Fibroblast of lung (primary cell): ENCODE results near the gene ACO2. TPM values are rescaled to one million over a fixed set of nuclear protein-coding genes. Genes with fewer than 3 reads are reported as not detected.

ENCODE experiments used
- DNase-seq, 2 donors: peaks; one replicate each; pipeline versions ENCODE4 v3.0.0 to v3.0.0-alpha.2; 2010; ENCODE audit warnings: low read depth in 2 of 2
- H2AFZ ChIP-seq: 2 replicates; pipeline ENCODE4 v1.5.1; 2012; ENCODE audit warnings: low read length, control low read depth, inconsistent platforms
- H3K27ac ChIP-seq: 2 replicates; pipeline ENCODE4 v1.5.1; 2011; ENCODE audit warnings: low read length, control low read depth; ENCODE audit not compliant: insufficient read depth
- H3K27me3 ChIP-seq: 2 replicates; pipeline ENCODE4 v1.5.1; 2011; ENCODE audit warnings: mild to moderate bottlenecking, low read length; ENCODE audit not compliant: control insufficient read depth, insufficient read depth
- H3K36me3 ChIP-seq: 2 replicates; pipeline ENCODE4 v1.5.1; 2011; ENCODE audit warnings: low read length; ENCODE audit not compliant: control insufficient read depth, insufficient read depth
- H3K4me1 ChIP-seq: 2 replicates; pipeline ENCODE4 v1.5.1; 2011; ENCODE audit warnings: low read length; ENCODE audit not compliant: control insufficient read depth, insufficient read depth; ENCODE audit errors: extremely low read depth
- H3K4me2 ChIP-seq: 2 replicates; pipeline ENCODE4 v1.5.1; 2011; ENCODE audit warnings: low read length, control low read depth; ENCODE audit not compliant: insufficient read depth; ENCODE audit errors: extremely low read depth
- H3K4me3 ChIP-seq, 4 experiments: fragments of 200-600 bp in 1 of 4; sonication (generic) in 1 of 4; replicated peaks in 1 of 4; 2 replicates each; pipeline ENCODE4 v1.5.1; 2011 to 2016; ENCODE audit warnings: low read length in 4 of 4, low read depth in 3 of 4, mild to moderate bottlenecking in 3 of 4, control low read depth in 2 of 4, inconsistent platforms in 1 of 4, mixed read lengths in 1 of 4; ENCODE audit not compliant: insufficient read depth in 1 of 4; ENCODE audit errors: control extremely low read depth in 1 of 4
- H3K79me2 ChIP-seq: 2 replicates; pipeline ENCODE4 v1.5.1; 2012; ENCODE audit warnings: mild to moderate bottlenecking, low read length, inconsistent platforms; ENCODE audit not compliant: control insufficient read depth, insufficient read depth
- H3K9ac ChIP-seq: 2 replicates; pipeline ENCODE4 v1.5.1; 2011; ENCODE audit warnings: mild to moderate bottlenecking, low read length, control low read depth; ENCODE audit not compliant: insufficient read depth
- H3K9me3 ChIP-seq: 2 replicates; pipeline ENCODE4 v1.5.1; 2012; ENCODE audit warnings: low read depth, low read length; ENCODE audit not compliant: control insufficient read depth, insufficient read depth
- H4K20me1 ChIP-seq: 2 replicates; pipeline ENCODE4 v1.5.1; 2011; ENCODE audit warnings: low read length; ENCODE audit not compliant: control insufficient read depth, insufficient read depth; ENCODE audit errors: extremely low read depth
- CTCF ChIP-seq, 2 donors: IDR thresholded peaks in 1 of 2; conservative IDR thresholded peaks in 1 of 2; 1 replicate in 1 of 2; 2 replicates in 1 of 2; pipeline ENCODE4 v1.5.1; 2011 to 2012; ENCODE audit warnings: low read length in 2 of 2, control low read depth in 1 of 2, inconsistent platforms in 1 of 2, low read depth in 1 of 2, mild to moderate bottlenecking in 1 of 2
- EZH2 ChIP-seq: IDR thresholded peaks from 2 replicates; pipeline ENCODE4 v1.5.1; 2012; ENCODE audit warnings: low read length, control low read depth, mild to moderate bottlenecking; ENCODE audit errors: missing control alignments
- polyA plus RNA-seq, 2 donors: library from polyadenylated mRNA; depleted of rRNA in 1 of 2; stranded (reverse) in 1 of 2; unstranded in 1 of 2; fragments of >200 nt; gene quantifications; 2 replicates each; pipeline ENCODE4 v1.2.1, GENCODE V29; 2011 to 2012; ENCODE audit warnings: missing spikeins in 1 of 2
- total RNA-seq: library from RNA; depleted of rRNA; stranded (reverse); fragments of >200 nt; gene quantifications from 2 replicates; pipeline ENCODE4 v1.2.1, GENCODE V29; 2014

ACO2 gene
- total and polyA plus RNA-seq, 2 donors (not counting 1 experiment from before 2014, with no cell fraction given): 37.6 to 80.3 TPM

GRCh38 chr22:41461901-41462300 is 7.0 kb upstream of the ACO2 start:
- H3K4me1 ChIP-seq: no peaks in the 10 kb centered on the region
- H3K9me3 ChIP-seq: no peaks in the 10 kb centered on the region
- no peak overlapping the region for H2AFZ ChIP-seq
- H3K4me3 ChIP-seq: no peak overlapping the region
- H3K4me2 ChIP-seq: no peak overlapping the region
- H3K79me2 ChIP-seq: peaks cover 9% of the 10 kb centered on the region
- H3K27ac ChIP-seq: no peak overlapping the region
- no peaks in the 10 kb centered on the region for H3K27me3 ChIP-seq
- DNase-seq: no peak
- TF ChIP-seq EZH2: no peak
- no peak for TF ChIP-seq CTCF (conservative IDR thresholded peaks at IDR 0.05 in 1 of 2, IDR thresholded peaks at IDR 0.05 in 1 of 2; ENCODE audit: low read depth in 1 of 2, low read length in 2 of 2)
- no peaks in the 10 kb centered on the region for H4K20me1 ChIP-seq
- H3K9ac ChIP-seq: no peak overlapping the region
- H3K36me3 ChIP-seq: peaks cover 16% of the 10 kb centered on the region

- TF ChIP-seq EZH2 (no peak), CTCF (conservative IDR thresholded peaks at IDR 0.05 in 1 of 2, IDR thresholded peaks at IDR 0.05 in 1 of 2; ENCODE audit: low read depth in 1 of 2, low read length in 2 of 2) (no peak)
- peak overlapping the region; percentile 93 for H3K9ac ChIP-seq
- H3K4me3 ChIP-seq: peak overlapping the region; percentile 81 to 98 (median 93)
- no peaks in the 10 kb centered on the region for H4K20me1 ChIP-seq
- DNase-seq: no peak
- H3K36me3 ChIP-seq: peaks cover 7% of the 10 kb centered on the region
- H3K27ac ChIP-seq: peak overlapping the region; percentile 97
- H3K9me3 ChIP-seq: no peaks in the 10 kb centered on the region
- peak overlapping the region; percentile 48 for H2AFZ ChIP-seq
- no peaks in the 10 kb centered on the region for H3K27me3 ChIP-seq
- peak overlapping the region; percentile 96 for H3K4me2 ChIP-seq
- peaks cover 10% of the 10 kb centered on the region for H3K4me1 ChIP-seq
- peaks cover 67% of the 10 kb centered on the region for H3K79me2 ChIP-seq
Measured at GRCh38 chr22:41469218-41469851, 418 bp downstream of the ACO2 start.

GRCh38 chr22:41470886-41471285 is 2.0 kb downstream of the ACO2 start:
- TF ChIP-seq CTCF (conservative IDR thresholded peaks at IDR 0.05 in 1 of 2, IDR thresholded peaks at IDR 0.05 in 1 of 2; ENCODE audit: low read depth in 1 of 2, low read length in 2 of 2) (no peak), EZH2 (no peak)
- Histone ChIP-seq H4K20me1 (no peaks in the 10 kb centered on the region), H3K4me1 (peaks cover 10% of the 10 kb centered on the region), H2AFZ (no peak overlapping the region), H3K4me3 (no peak overlapping the region), H3K79me2 (peaks cover 73% of the 10 kb centered on the region), H3K9ac (no peak overlapping the region), H3K36me3 (no peaks in the 10 kb centered on the region), H3K27me3 (no peaks in the 10 kb centered on the region), H3K27ac (no peak overlapping the region), H3K9me3 (no peaks in the 10 kb centered on the region), H3K4me2 (no peak overlapping the region)
- DNase-seq: no peak
